MG63 (cell line): ENCODE measurements around the gene RAB18. TPM values are rescaled to one million over a fixed set of nuclear protein-coding genes. Genes with fewer than 3 reads are reported as not detected.
"Not testable (repeated sequence)": the region's sequence is repeated elsewhere in the genome, so short reads cannot be mapped to it uniquely, and the experiment has no call there.

Experiments used
- DNase-seq: peaks from one replicate; pipeline ENCODE4 v3.0.0-alpha.2; 2020
- H3K27me3 ChIP-seq: fragments of 250-450 bp; sonication (Bioruptor Pico); 2 replicates; pipeline ENCODE4 v1.5.1; 2020; ENCODE audit warnings: mild to moderate bottlenecking, moderate library complexity
- H3K36me3 ChIP-seq: fragments of 250-450 bp; sonication (Bioruptor Pico); 2 replicates; pipeline ENCODE4 v1.5.1; 2020; ENCODE audit warnings: mild to moderate bottlenecking, moderate library complexity
- H3K4me3 ChIP-seq: fragments of 250-450 bp; sonication (Bioruptor Pico); 2 replicates; pipeline ENCODE4 v1.5.1; 2020; ENCODE audit warnings: mild to moderate bottlenecking, moderate library complexity
- H3K9me3 ChIP-seq: fragments of 250-450 bp; sonication (Bioruptor Pico); 2 replicates; pipeline ENCODE4 v1.5.1; 2020; ENCODE audit warnings: mild to moderate bottlenecking, moderate library complexity
- total RNA-seq: library from RNA; depleted of rRNA; stranded (reverse); fragments of >200 nt; shearing (Covaris generic); gene quantifications from 2 replicates; pipeline ENCODE4 v1.2.3, GENCODE V29; 2014; ENCODE audit warnings: low replicate concordance

The RAB18 gene
- total RNA-seq, 1 experiment from 2014 or later: 61.0 TPM

GRCh38 chr10:27494116-27494805, 9.8 kb upstream of the RAB18 start:
- H3K27me3 ChIP-seq: no peaks in the 10 kb centered on the region
- H3K4me3 ChIP-seq: no peak overlapping the region
- DNase-seq: no peak
- H3K36me3 ChIP-seq: no peaks in the 10 kb centered on the region
- H3K9me3 ChIP-seq: peaks cover 3% of the 10 kb centered on the region; the same call in 1 of the 2 replicates

GRCh38 chr10:27496137-27496536, 8.0 kb upstream of the RAB18 start:
- DNase-seq: no peak
- no peaks in the 10 kb centered on the region for H3K27me3 ChIP-seq
- no peak overlapping the region for H3K4me3 ChIP-seq
- no peaks in the 10 kb centered on the region for H3K36me3 ChIP-seq
- H3K9me3 ChIP-seq: peaks cover 3% of the 10 kb centered on the region; the same call in 1 of the 2 replicates

- H3K9me3 ChIP-seq: no peaks in the 10 kb centered on the region
Observed at GRCh38 chr10:27500096-27500495, 4.0 kb upstream of the RAB18 start.

DNA sequence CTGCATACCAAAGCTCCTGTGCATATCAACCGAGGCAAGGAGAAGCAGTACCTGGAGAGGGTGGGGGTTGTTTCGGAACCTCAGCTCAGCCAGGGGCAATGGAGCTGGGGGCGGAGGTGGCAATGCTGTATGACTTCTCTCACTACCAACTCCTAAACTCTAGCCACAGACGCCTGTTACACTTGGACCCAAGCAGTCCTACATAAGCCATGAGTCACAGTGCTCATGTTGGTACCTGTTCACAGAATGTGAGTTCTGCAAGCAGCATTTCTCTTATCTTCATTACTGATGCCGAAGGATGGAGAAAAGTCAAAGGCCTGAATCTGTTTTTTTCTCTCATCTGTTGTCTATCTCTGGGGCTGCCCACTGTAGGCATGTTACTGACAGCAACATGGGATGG, 3.2 kb upstream of the RAB18 start:
- Histone ChIP-seq H3K4me3 (no peak overlapping the region), H3K27me3 (no peaks in the 10 kb centered on the region), H3K9me3 (no peaks in the 10 kb centered on the region), H3K36me3 (no peaks in the 10 kb centered on the region)
- DNase-seq: no peak

More at GRCh38 chr10:27500096-27500495, 4.0 kb upstream of the RAB18 start:
- H3K4me3 ChIP-seq: no peak overlapping the region
- DNase-seq: no peak
- H3K27me3 ChIP-seq: no peaks in the 10 kb centered on the region
- no peaks in the 10 kb centered on the region for H3K36me3 ChIP-seq

DNA sequence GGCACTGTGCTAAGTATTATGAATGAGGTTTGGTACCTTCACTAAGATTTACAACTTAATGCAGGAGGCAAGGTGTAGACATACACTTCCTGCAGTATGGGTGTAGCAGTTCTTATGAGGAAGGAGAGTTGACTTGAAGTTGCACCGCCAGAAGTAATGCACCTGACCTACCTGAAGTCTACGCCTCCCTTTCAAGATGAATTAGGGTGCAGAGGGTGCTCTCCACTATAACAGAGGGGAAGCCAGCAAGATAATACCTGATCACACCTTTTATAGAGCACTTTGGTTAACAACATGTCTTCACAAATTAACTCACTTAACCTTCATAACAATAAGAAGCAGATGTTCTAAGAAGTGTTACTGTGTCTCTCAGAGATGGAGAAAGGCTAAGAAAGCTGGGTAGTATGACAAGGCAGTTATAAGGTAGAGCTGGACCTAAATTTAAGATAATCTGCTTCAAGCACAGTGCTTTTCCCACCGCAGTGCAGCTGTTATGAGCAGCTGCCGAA, 552 bp upstream of the RAB18 start:
- no peaks in the 10 kb centered on the region for H3K27me3 ChIP-seq
- peaks cover 8% of the 10 kb centered on the region for H3K36me3 ChIP-seq
- DNase-seq: no peak
- H3K4me3 ChIP-seq: peak overlapping the region; percentile 88
- no peaks in the 10 kb centered on the region for H3K9me3 ChIP-seq

DNA sequence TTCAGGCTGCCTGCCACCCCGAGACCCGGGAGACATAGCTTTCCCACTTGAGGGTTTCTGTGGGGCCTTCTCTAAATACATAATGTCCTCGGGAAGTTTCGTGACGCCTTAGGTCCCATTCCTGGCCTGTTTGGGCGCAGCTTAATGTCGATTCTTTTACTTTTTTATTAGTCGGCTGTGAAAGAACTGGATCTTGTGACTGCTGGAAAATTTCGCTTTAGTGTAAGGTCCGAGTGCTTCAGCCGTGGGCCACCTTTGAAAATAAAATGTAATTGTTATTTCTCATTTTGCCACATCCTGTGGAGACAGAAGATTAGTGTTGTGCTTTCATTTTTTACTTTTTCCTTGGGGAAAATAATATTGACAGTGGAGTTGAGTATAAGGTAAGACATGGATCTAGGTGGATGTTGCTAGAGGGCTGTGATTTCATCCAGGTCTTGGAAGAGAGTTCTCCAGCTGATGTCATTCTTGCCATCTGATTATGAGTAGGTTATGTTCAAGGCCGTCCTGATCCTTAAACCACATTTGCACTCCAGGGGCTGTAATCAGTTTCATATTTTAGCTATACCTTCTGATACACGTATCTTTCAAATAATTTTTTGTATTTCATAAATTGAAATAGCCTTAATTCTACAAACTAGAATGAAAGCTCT, 830 bp downstream of the RAB18 start:
- no peak for DNase-seq
- Histone ChIP-seq H3K36me3 (peaks cover 22% of the 10 kb centered on the region), H3K9me3 (no peaks in the 10 kb centered on the region), H3K27me3 (no peaks in the 10 kb centered on the region), H3K4me3 (peak overlapping the region; percentile 88)

GRCh38 chr10:27505537-27505936, 1.4 kb downstream of the RAB18 start:
- not testable (repeated sequence) for H3K27me3 ChIP-seq, DNase-seq, H3K9me3 ChIP-seq
- H3K36me3 ChIP-seq: peaks cover 28% of the 10 kb centered on the region
- H3K4me3 ChIP-seq: peak overlapping the region; percentile 88

GRCh38 chr10:27506280-27506679, 2.2 kb downstream of the RAB18 start:
- no peak for DNase-seq
- Histone ChIP-seq H3K9me3 (no peaks in the 10 kb centered on the region), H3K27me3 (no peaks in the 10 kb centered on the region), H3K36me3 (peaks cover 31% of the 10 kb centered on the region), H3K4me3 (no peak overlapping the region)

DNA sequence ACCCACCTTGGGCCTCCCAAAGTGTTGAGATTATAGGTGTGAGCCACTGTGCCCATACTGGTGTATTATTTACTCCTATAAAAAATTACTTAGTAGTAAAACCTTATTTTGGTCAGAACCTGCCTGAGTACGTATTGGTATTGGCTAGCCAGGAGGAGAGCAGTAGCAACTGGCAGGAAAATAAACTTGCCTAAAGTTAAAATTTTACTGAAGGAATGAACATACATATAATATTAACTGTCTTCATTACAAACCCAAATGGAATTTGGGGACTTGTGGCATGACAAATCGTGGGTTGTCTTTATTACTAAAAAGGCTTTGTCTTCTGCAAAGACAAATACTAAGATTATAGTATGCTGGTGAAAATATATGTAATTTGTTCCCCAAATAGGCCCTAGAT, 8.4 kb downstream of the RAB18 start:
- no peak for DNase-seq
- H3K36me3 ChIP-seq: peaks cover 51% of the 10 kb centered on the region

GRCh38 chr10:27513451-27514191, 9.5 kb downstream of the RAB18 start:
- DNase-seq: peak; percentile 23
- Histone ChIP-seq H3K36me3 (peaks cover 49% of the 10 kb centered on the region), H3K27me3 (no peaks in the 10 kb centered on the region), H3K4me3 (no peak overlapping the region), H3K9me3 (no peaks in the 10 kb centered on the region)

More for the DNA sequence above, 8.4 kb downstream of the RAB18 start:
- H3K4me3 ChIP-seq: no peak overlapping the region
- H3K9me3 ChIP-seq: no peaks in the 10 kb centered on the region
- H3K27me3 ChIP-seq: no peaks in the 10 kb centered on the region

DNA sequence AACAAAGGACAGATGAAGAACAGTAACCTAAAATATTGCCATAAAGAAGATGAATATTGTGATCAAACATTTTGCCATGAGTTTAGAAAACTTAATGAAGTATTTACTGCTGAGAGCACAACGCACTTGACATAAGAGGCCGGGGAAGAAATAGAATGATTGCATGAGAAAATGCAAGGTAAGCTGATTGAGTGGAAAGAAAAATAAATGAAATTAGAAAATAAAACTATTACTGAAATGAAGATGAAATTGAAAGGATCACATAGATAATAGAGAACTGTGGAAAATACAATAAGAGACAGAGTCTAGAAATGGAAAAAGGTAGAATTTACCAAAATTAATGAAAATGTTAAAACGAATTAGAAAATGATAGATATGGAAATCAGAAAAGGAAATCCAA, 10.1 kb downstream of the RAB18 start:
- Histone ChIP-seq H3K4me3 (no peak overlapping the region), H3K9me3 (no peaks in the 10 kb centered on the region), H3K36me3 (peaks cover 43% of the 10 kb centered on the region), H3K27me3 (no peaks in the 10 kb centered on the region)
- DNase-seq: no peak

DNA sequence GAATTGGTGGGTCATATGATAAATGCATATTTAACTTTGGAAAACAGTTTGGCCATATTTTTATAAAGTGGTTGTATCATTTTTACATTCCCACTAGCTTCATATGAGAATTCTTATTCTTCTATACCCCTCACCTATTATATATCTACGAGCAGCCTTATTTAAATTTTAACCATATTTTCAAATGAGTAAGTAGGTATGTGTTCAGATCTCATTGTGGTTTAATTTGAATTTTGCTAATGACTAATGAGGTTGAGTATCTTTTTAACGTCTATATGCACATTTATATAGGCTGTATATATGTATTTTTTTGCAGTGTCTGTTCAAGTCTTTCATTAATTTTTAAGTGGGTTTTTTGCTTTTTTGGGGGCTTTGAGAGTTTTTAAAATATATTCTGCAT, 14.2 kb downstream of the RAB18 start:
- H3K36me3 ChIP-seq: peaks cover 20% of the 10 kb centered on the region
- DNase-seq: no peak
- H3K9me3 ChIP-seq: no peaks in the 10 kb centered on the region
- no peak overlapping the region for H3K4me3 ChIP-seq
- no peaks in the 10 kb centered on the region for H3K27me3 ChIP-seq

- Histone ChIP-seq H3K27me3 (no peaks in the 10 kb centered on the region), H3K9me3 (no peaks in the 10 kb centered on the region), H3K4me3 (no peak overlapping the region), H3K36me3 (peaks cover 4% of the 10 kb centered on the region)
- peak; percentile 12 for DNase-seq
Observed at GRCh38 chr10:27525819-27526218, 21.7 kb downstream of the RAB18 start.

- Histone ChIP-seq H3K9me3 (no peaks in the 10 kb centered on the region), H3K36me3 (peaks cover under 1% of the 10 kb centered on the region), H3K27me3 (no peaks in the 10 kb centered on the region), H3K4me3 (no peak overlapping the region)
- no peak for DNase-seq
Observed at GRCh38 chr10:27526242-27526641, 22.1 kb downstream of the RAB18 start.

DNA sequence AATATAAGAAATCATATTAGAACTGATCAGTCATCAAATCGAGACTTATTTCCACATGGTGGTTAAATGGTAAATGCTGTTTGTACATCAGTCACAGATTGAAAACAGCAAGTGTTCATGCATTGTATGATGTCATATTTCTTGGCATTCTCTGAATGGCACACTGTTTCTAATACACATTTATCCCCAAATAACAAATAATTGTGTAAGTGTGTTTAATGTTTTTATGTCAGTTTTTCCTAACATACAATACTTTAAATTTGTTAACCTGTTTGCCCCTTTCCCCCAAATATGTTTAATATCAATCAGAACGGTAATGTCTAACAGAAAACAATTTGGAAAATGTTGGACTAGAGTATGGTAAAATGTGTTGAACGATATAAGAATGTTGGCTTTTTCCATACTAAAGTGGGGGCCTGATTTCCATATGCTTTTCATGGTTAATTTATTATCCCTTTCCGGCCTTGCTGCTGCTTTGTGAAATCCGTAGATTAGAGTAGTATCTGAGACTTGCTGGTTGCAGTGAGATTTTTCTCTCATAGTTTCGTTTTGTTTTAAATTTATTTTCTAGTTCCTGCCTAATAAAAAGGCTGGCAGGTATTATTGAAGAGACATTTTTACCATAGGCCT, 23.7 kb downstream of the RAB18 start:
- H3K4me3 ChIP-seq: no peak overlapping the region
- no peaks in the 10 kb centered on the region for H3K27me3 ChIP-seq
- DNase-seq: no peak
- peaks cover 2% of the 10 kb centered on the region; the same call in 1 of the 2 replicates for H3K36me3 ChIP-seq
- no peaks in the 10 kb centered on the region for H3K9me3 ChIP-seq

GRCh38 chr10:27529010-27529783, 25.1 kb downstream of the RAB18 start:
- Histone ChIP-seq H3K36me3 (peaks cover 13% of the 10 kb centered on the region), H3K27me3 (no peaks in the 10 kb centered on the region), H3K9me3 (no peaks in the 10 kb centered on the region), H3K4me3 (no peak overlapping the region)
- no peak for DNase-seq
